K562 (cell line): ENCODE results near the gene TDRKH. TPM values are rescaled to one million over a fixed set of nuclear protein-coding genes. Genes with fewer than 3 reads are reported as not detected.

ENCODE experiments used
- ATF1 ChIP-seq, 2 experiments: fragments of 450-650 bp in 1 of 2; IDR thresholded peaks; 2 replicates each; pipeline ENCODE4 v1.6.1; 2016; ENCODE audit warnings: missing compliant biosample characterization in 1 of 2, missing genetic modification characterization in 1 of 2
- CBX1 ChIP-seq: sonication (generic); IDR thresholded peaks from 2 replicates; pipeline ENCODE4 v1.6.1; 2016; ENCODE audit warnings: antibody characterized with exemption, low read depth, mild to moderate bottlenecking
- CTCF ChIP-seq, 3 experiments: IDR thresholded peaks in 2 of 3; conservative IDR thresholded peaks in 1 of 3; 2 replicates each; pipeline ENCODE4 v1.5.1; 2011 to 2012; ENCODE audit warnings: low read length in 3 of 3, mild to moderate bottlenecking in 3 of 3, control low read depth in 2 of 3, improper control_type of control experiment in 1 of 3, inconsistent platforms in 1 of 3, low read depth in 1 of 3, mixed read lengths in 1 of 3, moderate library complexity in 1 of 3; ENCODE audit not compliant: insufficient read depth in 2 of 3
- CXXC5 ChIP-seq: fragments of 250-450 bp; sonication (Bioruptor Pico); IDR thresholded peaks from 2 replicates; pipeline ENCODE4 v1.8.0; 2022; ENCODE audit warnings: inconsistent platforms, mild to moderate bottlenecking, moderate library complexity
- FOXM1 ChIP-seq, 2 experiments: fragments of 450-650 bp in 1 of 2; sonication (generic) in 1 of 2; formaldehyde crosslinking in 1 of 2; IDR thresholded peaks; 2 replicates each; pipeline versions ENCODE4 v1.6.1 to v1.9.0; 2017 to 2022; ENCODE audit warnings: low read depth in 2 of 2, mild to moderate bottlenecking in 2 of 2, missing genetic modification reagents in 1 of 2, moderate library complexity in 1 of 2
- GABPB2 ChIP-seq: fragments of 250-450 bp; sonication (Bioruptor Pico); conservative IDR thresholded peaks from 2 replicates; pipeline ENCODE4 v1.5.1; 2021; ENCODE audit warnings: mild to moderate bottlenecking
- HDAC8 ChIP-seq: fragments of 450-650 bp; IDR thresholded peaks from 2 replicates; pipeline ENCODE4 v1.6.1; 2016; ENCODE audit warnings: mild to moderate bottlenecking, missing genetic modification characterization, moderate library complexity, missing compliant biosample characterization
- HNRNPLL ChIP-seq: fragments of 200-400 bp; formaldehyde crosslinking; IDR thresholded peaks from 2 replicates; pipeline ENCODE4 v1.6.1; 2017; ENCODE audit warnings: low read length, low read depth, mild to moderate bottlenecking; ENCODE audit not compliant: poor library complexity, severe bottlenecking
- IFI16 ChIP-seq: fragments of 250-450 bp; sonication (Bioruptor Pico); IDR thresholded peaks from 2 replicates; pipeline ENCODE4 v2.1.2; 2022; ENCODE audit warnings: mild to moderate bottlenecking, inconsistent platforms
- NONO ChIP-seq, 2 experiments: fragments of 200-400 bp in 1 of 2; fragments of 450-650 bp in 1 of 2; formaldehyde crosslinking in 1 of 2; IDR thresholded peaks; 2 replicates each; pipeline ENCODE4 v1.6.1; 2017; ENCODE audit warnings: low read depth in 2 of 2, mild to moderate bottlenecking in 2 of 2, moderate library complexity in 2 of 2, low read length in 1 of 2
- RCOR1 ChIP-seq, 2 experiments: IDR thresholded peaks; 2 replicates each; pipeline ENCODE4 v1.6.1; 2012; ENCODE audit warnings: low read depth in 2 of 2, low read length in 2 of 2, borderline replicate concordance in 1 of 2, improper control_type of control experiment in 1 of 2
- TAF1 ChIP-seq: IDR thresholded peaks from 2 replicates; pipeline ENCODE4 v1.6.1; 2011; ENCODE audit warnings: mild to moderate bottlenecking, low read length, moderate library complexity; ENCODE audit not compliant: insufficient read depth, control insufficient read depth, severe bottlenecking; ENCODE audit errors: extremely low read depth
- TCF7 ChIP-seq: sonication (generic); IDR thresholded peaks from 2 replicates; pipeline ENCODE4 v1.6.1; 2016; ENCODE audit warnings: antibody characterized with exemption, borderline replicate concordance
- TCF7L2 ChIP-seq: fragments of 150-350 bp; IDR thresholded peaks from 2 replicates; pipeline ENCODE4 v1.6.1; 2016; ENCODE audit warnings: low read depth, mild to moderate bottlenecking, low read length, moderate library complexity
- ZBED1 ChIP-seq: IDR thresholded peaks from 2 replicates; pipeline ENCODE4 v1.6.1; 2014
- ZNF121 ChIP-seq: sonication (generic); formaldehyde crosslinking; conservative IDR thresholded peaks from 2 replicates; pipeline ENCODE4 v1.8.0; 2022; ENCODE audit warnings: missing genetic modification reagents
- ZNF24 ChIP-seq: fragments of 450-650 bp; IDR thresholded peaks from 2 replicates; pipeline ENCODE4 v1.6.1; 2016
- ZNF311 ChIP-seq: fragments of 250-450 bp; sonication (Bioruptor Pico); IDR thresholded peaks from 2 replicates; pipeline ENCODE4 v1.4.0; 2020; ENCODE audit warnings: mild to moderate bottlenecking, moderate library complexity
- ZNF324 ChIP-seq: fragments of 250-450 bp; sonication (Bioruptor Pico); IDR thresholded peaks from 2 replicates; pipeline ENCODE4 v1.4.0; 2020; ENCODE audit warnings: mild to moderate bottlenecking
- ZNF436 ChIP-seq: fragments of 250-450, 450-650 bp; sonication (Bioruptor Pico); formaldehyde crosslinking; IDR thresholded peaks from 2 replicates; pipeline ENCODE4 v1.7.0; 2020; ENCODE audit warnings: mild to moderate bottlenecking
- polyA plus RNA-seq, 8 experiments: library from polyadenylated mRNA; depleted of rRNA in 4 of 8; stranded (reverse) in 5 of 8; unstranded in 3 of 8; fragments of >200 nt; fragmentation: Nextera tagmentation in 2 of 8; fragmentation: Illumina TruSeq in 1 of 8; extraction: Ambion mirVana in 2 of 8; extraction: Trizol in 1 of 8; gene quantifications; 2 replicates each; pipeline versions ENCODE4 v1.2.1 to v1.2.3, GENCODE V29; 2011 to 2014; ENCODE audit warnings: inconsistent platforms in 1 of 8, missing spikeins in 1 of 8
- total RNA-seq, 7 experiments: library from RNA; depleted of rRNA in 6 of 7; stranded (reverse); fragments of >200 nt in 6 of 7; fragmentation: Illumina TruSeq in 2 of 7; extraction: Trizol in 2 of 7; gene quantifications; 2 replicates each; pipeline versions ENCODE4 v1.2.1 to v1.2.3, GENCODE V29; 2011 to 2021; ENCODE audit warnings: low replicate concordance in 1 of 7
- TF ChIP-seq, protein P1 (sequence below): fragments of 250-450 bp; sonication (Bioruptor Pico); IDR thresholded peaks from 2 replicates; pipeline ENCODE4 v1.9.0; 2021; ENCODE audit warnings: mild to moderate bottlenecking, inconsistent platforms
- TF ChIP-seq, protein P2 (sequence below): fragments of 450-650 bp; formaldehyde crosslinking; IDR thresholded peaks from 2 replicates; pipeline ENCODE4 v1.4.0; 2022; ENCODE audit warnings: mild to moderate bottlenecking, moderate library complexity

Gene TDRKH
- total and polyA plus RNA-seq, 9 of the 15 experiments (the other 6 are each of a cell fraction or from before 2014, with no cell fraction given): 4.3 to 21.3 (median 8.4) TPM

DNA sequence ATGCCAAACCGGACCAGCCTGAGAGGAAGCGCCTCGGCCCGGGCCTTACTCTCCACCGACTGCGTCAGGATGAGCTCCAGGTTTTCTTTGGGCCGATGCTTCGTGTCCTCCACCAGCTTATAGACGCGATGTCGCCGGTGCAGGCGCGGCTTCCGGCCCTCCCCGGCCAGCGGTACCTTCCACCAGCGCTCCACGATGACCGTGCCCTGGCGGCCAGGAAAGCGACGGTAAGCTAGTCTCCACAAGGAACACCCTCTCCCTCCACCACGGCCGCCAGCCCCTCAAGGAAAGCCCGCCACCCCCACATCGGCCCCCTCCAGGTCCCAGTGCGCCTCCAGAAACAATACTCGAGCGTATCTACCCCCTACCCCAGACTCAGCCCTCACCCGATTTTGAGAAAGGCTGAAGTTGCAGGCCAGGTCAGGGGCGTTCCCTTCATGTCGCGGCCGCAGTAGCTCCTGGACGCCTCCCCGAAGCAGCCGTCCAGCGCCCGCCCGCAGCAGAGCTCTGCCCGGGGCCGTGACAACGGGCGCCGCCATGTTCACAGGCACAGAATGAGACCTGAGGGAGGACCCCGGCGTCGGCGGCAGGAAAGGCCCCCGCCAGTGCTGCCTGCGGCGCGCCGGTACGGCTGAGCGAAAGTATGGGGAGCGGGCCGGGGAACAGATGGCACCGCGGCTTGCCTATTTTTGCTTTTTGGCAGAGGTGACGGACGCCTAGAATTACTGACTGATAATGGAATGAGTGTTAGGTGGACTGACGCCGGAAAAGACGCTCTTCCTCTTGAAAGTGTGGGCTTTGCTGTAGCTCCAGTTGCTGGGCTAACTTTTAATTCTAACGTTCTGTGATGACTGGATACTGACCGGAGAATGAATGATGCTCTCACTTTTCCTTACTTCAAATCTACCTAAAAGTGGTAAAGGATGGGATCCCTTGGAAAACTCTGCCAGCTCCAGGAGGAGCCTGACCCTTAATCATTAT lies 27.1 kb downstream of the TDRKH start, which contains the start of gene MRPL9 (continued):
- TF ChIP-seq HNRNPLL: no peak
- TF ChIP-seq, protein P1, sequence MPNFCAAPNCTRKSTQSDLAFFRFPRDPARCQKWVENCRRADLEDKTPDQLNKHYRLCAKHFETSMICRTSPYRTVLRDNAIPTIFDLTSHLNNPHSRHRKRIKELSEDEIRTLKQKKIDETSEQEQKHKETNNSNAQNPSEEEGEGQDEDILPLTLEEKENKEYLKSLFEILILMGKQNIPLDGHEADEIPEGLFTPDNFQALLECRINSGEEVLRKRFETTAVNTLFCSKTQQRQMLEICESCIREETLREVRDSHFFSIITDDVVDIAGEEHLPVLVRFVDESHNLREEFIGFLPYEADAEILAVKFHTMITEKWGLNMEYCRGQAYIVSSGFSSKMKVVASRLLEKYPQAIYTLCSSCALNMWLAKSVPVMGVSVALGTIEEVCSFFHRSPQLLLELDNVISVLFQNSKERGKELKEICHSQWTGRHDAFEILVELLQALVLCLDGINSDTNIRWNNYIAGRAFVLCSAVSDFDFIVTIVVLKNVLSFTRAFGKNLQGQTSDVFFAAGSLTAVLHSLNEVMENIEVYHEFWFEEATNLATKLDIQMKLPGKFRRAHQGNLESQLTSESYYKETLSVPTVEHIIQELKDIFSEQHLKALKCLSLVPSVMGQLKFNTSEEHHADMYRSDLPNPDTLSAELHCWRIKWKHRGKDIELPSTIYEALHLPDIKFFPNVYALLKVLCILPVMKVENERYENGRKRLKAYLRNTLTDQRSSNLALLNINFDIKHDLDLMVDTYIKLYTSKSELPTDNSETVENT (CRISPR knock-in tag): 0 out of 2 replicates have a peak, but pooled peaks have one; percentile 15
- peak in 1 of 2 experiments; percentile 76; a peak in 2 of 4 replicates for TF ChIP-seq NONO (IDR thresholded peaks at IDR 0.05; ENCODE audit: low read depth in 2 of 2, low read length in 1 of 2)
- TF ChIP-seq ZBED1: no peak
- no peak for TF ChIP-seq IFI16 (CRISPR knock-in tag)
- TF ChIP-seq ZNF311 (CRISPR knock-in tag): no peak
- no peak for TF ChIP-seq ZNF121 (CRISPR knock-in tag)
- TF ChIP-seq ZNF324 (CRISPR knock-in tag): no peak
- no peak for TF ChIP-seq GABPB2 (CRISPR knock-in tag)
- TF ChIP-seq, protein P2, sequence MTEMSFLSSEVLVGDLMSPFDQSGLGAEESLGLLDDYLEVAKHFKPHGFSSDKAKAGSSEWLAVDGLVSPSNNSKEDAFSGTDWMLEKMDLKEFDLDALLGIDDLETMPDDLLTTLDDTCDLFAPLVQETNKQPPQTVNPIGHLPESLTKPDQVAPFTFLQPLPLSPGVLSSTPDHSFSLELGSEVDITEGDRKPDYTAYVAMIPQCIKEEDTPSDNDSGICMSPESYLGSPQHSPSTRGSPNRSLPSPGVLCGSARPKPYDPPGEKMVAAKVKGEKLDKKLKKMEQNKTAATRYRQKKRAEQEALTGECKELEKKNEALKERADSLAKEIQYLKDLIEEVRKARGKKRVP (CRISPR knock-in tag): no peak
- no peak for TF ChIP-seq TCF7L2
- no peak for TF ChIP-seq FOXM1 (IDR thresholded peaks at IDR 0.05; ENCODE audit: low read depth)
- no peak for TF ChIP-seq FOXM1 (CRISPR knock-in tag; IDR thresholded peaks at IDR 0.05; ENCODE audit: low read depth)
- no peak for TF ChIP-seq HDAC8 (tag)
- TF ChIP-seq TAF1: peak; percentile 95
- TF ChIP-seq TCF7: no peak
- TF ChIP-seq RCOR1 (IDR thresholded peaks at IDR 0.05; ENCODE audit: borderline replicate concordance in 1 of 2, low read depth in 2 of 2, low read length in 2 of 2): no peak
- peak; percentile 9; the same call in 1 of the 2 replicates for TF ChIP-seq ATF1 (CRISPR knock-in tag; IDR thresholded peaks at IDR 0.05)
- peak; percentile 86 for TF ChIP-seq ATF1 (tag; IDR thresholded peaks at IDR 0.05)
- peak; percentile 97 for TF ChIP-seq ZNF24
- TF ChIP-seq CTCF (IDR thresholded peaks at IDR 0.05 in 2 of 3, conservative IDR thresholded peaks at IDR 0.05 in 1 of 3; ENCODE audit: insufficient read depth in 2 of 3, low read depth in 1 of 3, low read length in 3 of 3): no peak; a peak in 1 of 6 replicates
- TF ChIP-seq CBX1: peak; percentile 76; the same call in 1 of the 2 replicates
- peak; percentile 73 for TF ChIP-seq CXXC5 (CRISPR knock-in tag)
- 0 out of 2 replicates have a peak, but pooled peaks have one; percentile 39 for TF ChIP-seq ZNF436
